Smooth muscle cell of the brain vasculature (primary cell): Measurements from ENCODE around the gene WDR64.

Experiments
- DNase-seq: peaks from one replicate; pipeline ENCODE4 v3.0.0-alpha.2; 2012; ENCODE audit warnings: low read depth, low spot score

The WDR64 gene

DNA sequence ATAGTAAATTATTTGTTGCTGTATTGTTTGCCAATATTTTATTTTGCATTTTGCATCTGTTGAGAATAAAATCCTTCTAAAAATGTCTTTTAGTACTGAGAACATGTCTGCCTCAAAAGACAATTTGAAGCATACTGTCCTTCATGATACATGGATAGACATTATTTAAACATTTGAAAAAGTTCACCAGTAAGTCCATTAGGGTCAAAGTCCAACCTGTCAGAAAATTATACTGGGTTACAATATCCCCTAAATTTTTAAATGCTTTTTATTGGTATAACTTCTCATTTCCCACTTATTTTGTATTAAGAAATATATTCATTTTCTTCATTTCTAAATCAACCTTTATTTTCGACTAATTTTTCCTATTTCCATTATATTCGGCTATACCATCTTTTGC, 21.2 kb upstream of the WDR64 start:
- DNase-seq, result no peak

DNA sequence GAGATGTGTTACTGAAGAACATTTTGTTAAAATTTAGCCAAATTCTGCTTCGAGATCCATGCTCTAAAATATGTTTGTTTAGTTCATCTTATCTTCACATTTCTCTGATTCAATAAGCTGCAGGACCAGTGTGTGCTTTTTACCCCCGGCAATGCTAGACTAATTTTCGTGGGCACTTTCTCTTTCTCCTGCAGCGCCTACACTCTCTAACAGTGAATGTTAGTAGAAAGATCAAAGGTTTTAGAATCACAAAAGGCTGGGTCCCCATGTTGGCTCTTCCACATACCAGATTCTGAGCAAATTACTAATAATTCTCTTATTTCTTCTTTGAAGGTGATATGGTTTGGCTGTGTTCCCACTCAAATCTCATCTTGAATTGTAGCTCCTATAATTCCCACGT, 20.4 kb upstream of the WDR64 start:
- no peak for DNase-seq

- DNase-seq, result no peak
Measured at GRCh38 chr1:241632987-241633386, 19.1 kb upstream of the WDR64 start.

- DNase-seq, result no peak
Measured at GRCh38 chr1:241635556-241636152, 16.4 kb upstream of the WDR64 start.

DNA sequence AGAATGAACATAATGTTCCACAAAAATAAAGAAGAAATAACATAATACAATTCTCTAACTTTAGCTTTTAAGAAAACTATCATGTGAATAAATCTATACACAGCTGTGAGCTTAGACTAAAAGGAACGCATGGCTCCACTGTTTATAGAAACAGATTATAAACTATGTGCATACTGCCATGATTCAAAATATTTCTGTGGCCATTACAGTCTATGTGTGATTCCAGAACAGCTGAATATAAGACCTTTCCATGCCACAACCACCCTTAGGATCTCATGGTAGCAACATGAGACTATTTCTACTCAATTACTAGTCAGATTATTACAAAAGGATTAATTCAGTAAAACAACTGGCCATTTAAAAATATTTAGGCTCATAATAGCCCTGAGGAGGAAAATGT, 15.8 kb upstream of the WDR64 start:
- no peak for DNase-seq

GRCh38 chr1:241637046-241637590, 15.0 kb upstream of the WDR64 start:
- no peak for DNase-seq

GRCh38 chr1:241637604-241638003, 14.5 kb upstream of the WDR64 start:
- DNase-seq, result no peak

DNA sequence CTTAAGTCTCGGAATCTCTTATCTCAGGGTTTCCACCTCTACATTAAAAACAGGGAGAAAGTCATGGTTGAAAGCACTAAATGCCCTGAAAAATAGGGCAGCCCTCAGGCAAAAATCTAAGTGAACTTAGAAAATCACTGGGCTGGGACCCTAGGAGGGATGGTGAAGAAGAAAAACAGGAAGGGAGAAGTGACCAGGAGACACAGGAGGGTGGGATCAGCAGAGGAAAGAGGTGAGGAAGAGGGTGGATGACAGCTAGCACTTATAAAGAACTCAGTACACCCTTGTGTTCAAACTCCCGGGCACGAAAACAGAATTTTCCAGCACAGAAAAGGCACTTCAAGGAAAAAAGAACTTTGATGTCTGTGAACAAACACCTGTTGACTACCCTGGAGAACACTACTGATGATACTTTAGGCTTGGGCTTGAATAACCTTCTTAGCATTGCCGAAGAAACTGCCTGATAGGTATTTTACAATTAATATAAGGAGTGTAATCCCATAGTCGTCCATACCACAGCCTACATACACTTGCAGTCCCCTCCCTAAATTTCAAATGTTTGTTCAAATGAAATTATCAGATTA, 13.9 kb upstream of the WDR64 start:
- no peak for DNase-seq

DNA sequence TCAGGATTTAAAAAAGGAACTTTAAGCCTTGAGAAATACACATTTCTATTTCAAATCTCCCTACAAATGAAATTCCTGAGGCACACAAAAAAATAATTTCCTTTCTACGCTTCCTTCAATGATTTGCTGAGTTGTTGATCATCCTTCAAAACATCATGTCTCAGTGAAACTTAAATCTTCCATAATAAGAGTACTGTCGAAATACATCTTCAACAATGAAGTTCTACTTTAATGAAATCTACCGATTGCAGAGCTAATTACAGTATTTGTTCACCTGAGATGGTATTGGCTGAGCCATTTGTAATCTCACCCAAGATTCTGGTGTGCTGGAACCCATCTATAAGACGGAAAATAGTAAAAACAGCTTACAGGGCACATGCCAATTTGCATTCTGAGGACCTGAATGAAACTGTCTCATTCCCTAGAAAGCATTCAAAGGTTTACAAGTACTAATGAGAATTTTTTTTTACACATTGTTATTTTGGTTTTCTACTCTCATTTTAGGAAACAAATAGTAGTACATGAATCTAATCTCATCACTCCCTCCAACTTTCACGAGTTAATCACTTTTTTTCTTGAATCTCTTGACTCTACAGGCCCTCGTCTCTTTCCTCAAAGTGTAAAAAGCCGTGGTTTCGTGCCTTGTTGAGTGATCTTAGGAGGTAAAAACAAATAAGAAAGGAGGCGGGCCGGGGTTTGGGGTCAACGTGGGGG, 13.0 kb upstream of the WDR64 start:
- no peak for DNase-seq

DNA sequence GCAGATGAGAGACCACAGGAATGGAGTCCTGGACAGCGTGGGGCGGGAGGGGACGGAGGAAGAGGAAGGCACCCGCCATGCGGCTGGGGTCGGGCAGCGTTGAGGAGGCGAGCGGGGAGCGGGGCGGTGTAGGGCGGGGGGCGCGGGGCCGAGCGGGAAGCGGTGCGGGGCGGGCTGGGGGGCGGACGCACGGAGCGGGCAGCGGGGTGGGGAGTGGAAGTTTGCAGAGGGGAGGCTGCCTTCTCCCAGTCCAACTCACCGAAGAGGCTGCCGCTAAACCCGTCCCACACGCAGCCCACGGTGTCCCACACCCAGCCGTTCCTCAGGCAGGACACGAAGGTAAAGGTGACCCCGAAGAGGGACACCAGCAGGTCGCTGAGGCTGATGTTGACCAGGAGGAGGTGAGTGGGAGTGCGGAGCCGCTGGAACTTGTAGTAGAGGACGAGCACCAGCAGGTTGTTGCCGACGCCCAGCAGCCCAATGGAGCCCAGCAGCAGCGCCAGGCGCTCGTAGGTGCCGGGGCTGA, 12.4 kb upstream of the WDR64 start:
- no peak for DNase-seq

DNA sequence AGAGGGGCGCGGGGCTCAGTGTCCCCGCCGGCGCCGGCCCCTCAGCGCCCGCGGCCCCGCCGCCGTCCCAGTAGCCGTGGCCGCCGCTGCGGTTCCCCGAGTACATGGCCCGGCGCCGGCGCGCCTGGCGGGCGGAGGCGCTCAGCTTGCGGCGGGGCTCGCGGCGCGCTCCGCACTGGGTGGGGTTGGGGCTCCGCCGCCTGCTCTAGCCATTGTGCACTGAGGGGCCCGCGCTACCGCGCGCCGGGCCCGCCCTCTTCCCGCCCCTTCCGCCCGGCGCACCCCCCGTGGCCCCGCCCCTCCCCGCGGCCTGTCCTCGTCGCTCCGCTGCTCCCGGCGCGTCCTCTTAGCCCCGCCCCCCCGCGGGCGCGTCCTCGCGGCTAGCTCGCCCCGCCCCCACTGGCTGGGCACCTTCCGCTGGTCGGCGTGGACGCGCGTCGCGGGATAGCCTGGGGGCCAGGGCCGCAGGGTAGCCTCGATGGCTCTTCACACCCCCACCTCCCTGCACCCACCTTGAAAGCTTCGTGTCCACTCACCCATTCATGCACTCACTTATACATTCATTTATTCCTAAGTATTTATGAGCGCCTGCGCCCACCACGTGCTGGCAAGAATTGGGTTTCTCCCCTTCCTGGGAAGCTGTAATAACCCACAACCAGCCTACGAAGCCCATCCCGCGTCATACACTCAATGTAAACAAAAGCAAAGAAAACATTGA, 11.8 kb upstream of the WDR64 start, which contains the start of the genes CHML and OPN3:
TSS of gene CHML (minus strand) at position 221 of the 718 bp plus-strand sequence. CDS start 4,603 bp downstream, outside the sequence.
TSS of gene OPN3 (minus strand) at position 221 of the 718 bp plus-strand sequence. CDS start at position 106, 115 bp downstream.
- peak; percentile 54 for DNase-seq

DNA sequence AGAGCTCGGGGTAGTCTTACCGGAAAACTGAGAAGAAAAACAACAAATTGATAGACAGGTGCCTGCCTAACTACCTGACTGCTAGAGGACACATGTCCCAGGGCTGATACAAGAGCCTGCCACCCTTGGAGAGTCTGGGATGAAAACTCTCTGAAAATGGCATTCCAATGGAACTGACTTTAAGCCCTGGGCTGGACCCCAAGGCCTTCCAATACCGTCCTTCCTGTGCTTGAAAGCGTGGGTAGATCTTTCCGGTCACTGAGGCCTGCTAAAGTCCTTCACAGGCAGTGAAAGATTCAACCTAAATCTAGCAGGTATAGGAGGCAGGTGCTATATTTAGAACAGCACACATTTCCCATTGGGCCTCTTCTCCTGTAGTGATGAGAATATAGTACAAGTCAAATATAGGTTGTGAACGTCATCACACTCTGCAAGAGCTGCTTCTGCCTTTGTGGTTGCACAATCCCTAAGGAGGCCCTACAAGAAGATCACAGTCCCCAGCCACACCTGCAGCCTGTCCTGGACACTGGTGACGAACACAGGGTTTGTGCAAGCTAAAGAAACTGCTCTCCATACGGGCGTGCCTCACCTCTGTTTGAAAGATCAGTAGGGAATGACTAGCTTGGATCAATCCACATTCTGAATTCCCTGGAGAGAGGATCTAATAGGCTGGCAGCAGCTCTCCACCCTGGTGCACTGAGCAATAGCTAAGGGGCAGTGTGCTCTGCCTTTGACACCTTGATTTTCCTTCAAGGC, 11.0 kb upstream of the WDR64 start:
- DNase-seq, result no peak

GRCh38 chr1:241641773-241642592, 10.1 kb upstream of the WDR64 start:
- DNase-seq, result no peak

DNA sequence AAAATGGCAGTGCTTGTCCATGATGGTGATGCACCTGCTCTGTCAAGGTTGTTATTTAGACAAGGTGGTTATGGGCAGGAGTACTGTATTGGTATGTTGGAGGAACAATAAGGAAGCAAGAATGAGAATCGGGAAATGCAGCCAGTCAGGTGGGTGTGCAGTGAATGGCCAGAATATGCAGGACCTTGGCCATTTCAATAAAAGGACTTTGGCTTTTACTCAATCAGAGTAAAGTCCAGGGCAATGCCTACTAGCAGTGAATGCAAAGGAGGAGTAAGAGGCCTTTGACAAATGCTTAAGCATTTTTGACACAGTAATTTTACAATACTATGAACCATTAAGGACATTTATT, 9.5 kb upstream of the WDR64 start:
- no peak for DNase-seq

DNA sequence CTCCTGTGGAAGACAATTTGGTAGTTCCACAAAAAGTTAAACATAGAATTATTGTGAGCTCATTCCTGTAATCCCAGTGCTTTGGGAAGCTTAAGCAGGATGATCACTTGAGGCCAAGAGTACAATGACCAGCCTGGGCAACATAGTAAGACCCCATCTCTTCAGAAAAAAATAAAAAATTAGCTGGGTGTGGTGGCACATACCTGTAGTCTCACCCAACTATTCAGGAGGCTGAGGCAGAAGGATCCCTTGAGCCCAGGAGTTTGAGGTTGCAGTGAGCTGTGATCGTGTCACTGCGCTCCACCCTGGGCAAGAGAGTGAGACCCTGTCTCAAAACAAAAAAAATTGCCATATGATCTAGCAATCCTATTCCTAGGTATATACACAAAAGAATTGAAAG, 7.8 kb upstream of the WDR64 start:
- no peak for DNase-seq

DNA sequence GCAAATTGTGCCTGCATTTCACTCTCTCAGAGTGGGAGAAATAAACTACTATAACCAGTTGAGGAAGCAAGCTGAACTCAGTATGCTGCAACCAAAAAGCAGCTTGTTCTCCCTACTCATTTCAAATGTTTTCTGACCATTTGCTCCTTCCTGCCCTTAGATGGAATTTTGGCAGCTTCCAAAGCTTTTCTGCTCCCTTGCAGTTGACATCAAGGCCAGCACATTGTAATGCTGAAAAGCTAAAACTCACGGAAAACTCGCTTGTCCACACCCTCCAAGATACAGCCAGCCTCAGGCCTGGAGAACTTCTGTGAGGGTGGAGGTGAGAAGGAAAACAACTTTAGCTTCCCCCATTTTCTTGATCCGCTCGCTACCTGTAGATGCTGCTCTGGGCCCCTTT, 6.9 kb upstream of the WDR64 start:
- DNase-seq, result no peak

- no peak for DNase-seq
Measured at GRCh38 chr1:241646201-241646600, 5.9 kb upstream of the WDR64 start.

DNA sequence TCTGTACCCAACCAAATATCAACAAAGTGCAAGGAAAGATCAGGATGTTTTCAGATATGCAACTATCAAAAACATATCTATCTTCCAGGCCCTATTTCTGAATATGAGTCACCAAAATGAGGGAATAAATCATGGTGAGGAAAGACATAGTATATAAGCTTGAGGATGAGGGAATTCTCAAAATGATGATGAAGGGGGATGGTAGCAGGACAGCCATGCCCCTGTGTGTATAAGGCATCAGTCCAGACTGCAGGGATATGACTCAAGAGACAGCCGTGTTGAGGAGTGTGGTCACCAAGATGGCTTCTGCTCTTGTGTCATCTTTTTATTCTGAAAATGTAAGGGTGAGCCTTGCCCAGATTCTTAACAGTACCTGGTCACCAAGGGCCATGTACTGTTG, 4.4 kb upstream of the WDR64 start:
- no peak for DNase-seq

- no peak for DNase-seq
Measured at GRCh38 chr1:241648159-241648558, 3.9 kb upstream of the WDR64 start.

DNA sequence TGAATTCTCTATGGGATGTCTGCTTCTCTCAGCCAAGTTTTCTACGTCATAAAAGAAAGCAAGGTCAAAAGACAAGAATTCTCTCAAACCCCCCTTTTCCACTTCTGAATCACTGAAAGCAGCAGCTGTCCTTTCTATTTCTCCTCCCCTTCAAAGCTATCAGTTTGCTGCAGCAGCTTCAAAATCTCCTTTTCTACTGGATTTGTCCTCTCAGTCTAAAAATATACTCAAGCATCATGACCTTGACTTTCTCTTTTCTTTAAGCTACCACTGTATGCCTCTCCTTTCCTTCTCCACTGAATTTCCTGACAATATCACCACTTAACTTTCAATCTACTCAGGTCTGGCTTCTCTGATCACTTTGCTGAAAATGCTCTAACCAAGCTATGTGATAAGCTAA, 1.9 kb downstream of the WDR64 start:
- no peak for DNase-seq
